Breast epithelium (tissue), 3 donors: ENCODE data around the gene ITGAL.

ENCODE experiments used
- CTCF ChIP-seq, 3 donors: fragments of 450-650 bp; IDR thresholded peaks; one replicate each; pipeline ENCODE4 v1.5.1; 2016 to 2017; ENCODE audit warnings: antibody characterized with exemption in 3 of 3, mild to moderate bottlenecking in 3 of 3, moderate library complexity in 3 of 3
- POLR2AphosphoS5 ChIP-seq, 3 donors: sonication (generic); formaldehyde crosslinking; IDR thresholded peaks; one replicate each; pipeline ENCODE4 v1.6.1; 2017; ENCODE audit warnings: antibody characterized with exemption in 3 of 3

GRCh38 chr16:30533748-30534367 lies 61.3 kb downstream of the ITGAL start:
- TF ChIP-seq CTCF (IDR thresholded peaks at IDR 0.05): no peak
- no peak for TF ChIP-seq POLR2AphosphoS5 (IDR thresholded peaks at IDR 0.05)
